AG09309 (cell line): ENCODE data around the gene ADTRP.

Experiments
- DNase-seq: peaks from one replicate; pipeline ENCODE4 v3.0.0-alpha.2; 2010; ENCODE audit warnings: low read depth
- H3K4me3 ChIP-seq: 2 replicates; pipeline ENCODE4 v1.5.1; 2011; ENCODE audit warnings: mild to moderate bottlenecking, low read depth, low read length, moderate library complexity; ENCODE audit not compliant: control insufficient read depth
- CTCF ChIP-seq: IDR thresholded peaks from 2 replicates; pipeline ENCODE4 v1.5.1; 2011; ENCODE audit warnings: mild to moderate bottlenecking, low read depth, low read length, inconsistent platforms; ENCODE audit not compliant: insufficient read depth, control insufficient read depth; ENCODE audit errors: missing control alignments

The ADTRP gene

GRCh38 chr6:11766589-11767450 lies 11.8 kb downstream of the ADTRP start:
- no peak overlapping the region for H3K4me3 ChIP-seq
- peak; percentile 96 for DNase-seq
- TF ChIP-seq CTCF, result no peak

- DNase-seq, result no peak
- TF ChIP-seq CTCF, result peak; percentile 20
- H3K4me3 ChIP-seq, result no peak overlapping the region
Observed at GRCh38 chr6:11766043-11766442, 12.6 kb downstream of the ADTRP start.

- no peak overlapping the region for H3K4me3 ChIP-seq
- no peak for TF ChIP-seq CTCF
- DNase-seq, result no peak
Observed at GRCh38 chr6:11764250-11764604, 14.4 kb downstream of the ADTRP start.

- no peak for TF ChIP-seq CTCF
Observed at GRCh38 chr6:11763460-11764249, 14.9 kb downstream of the ADTRP start.

GRCh38 chr6:11762794-11763459 lies 15.7 kb downstream of the ADTRP start:
- H3K4me3 ChIP-seq, result no peak overlapping the region
- no peak for DNase-seq
- no peak for TF ChIP-seq CTCF

More at GRCh38 chr6:11763460-11764249, 14.9 kb downstream of the ADTRP start:
- H3K4me3 ChIP-seq, result no peak overlapping the region
- no peak for DNase-seq
